CD4-positive, alpha-beta T cell treated with Interferon alpha-2 for 1 hour (primary cell): ENCODE results near the gene SNX32.

Experiments
- DNase-seq, 2 donors: peaks; one replicate each; pipeline ENCODE4 v3.0.0-alpha.2; 2020 to 2022

The SNX32 gene

GRCh38 chr11:65833297-65834030 lies at the start of gene SNX32:
SNX32 (plus strand) TSS chr11:65833963; CDS start chr11:65834066, 103 bp downstream.
- DNase-seq: peak; percentile 93 to 96

- no peak for DNase-seq
These were observed 48.3 kb upstream of the SNX32 start for GRCh38 chr11:65785319-65786007.

- peak in 1 of 2 donors; percentile 23 for DNase-seq
These were observed 47.6 kb upstream of the SNX32 start for GRCh38 chr11:65786008-65786785.

- DNase-seq: peak; percentile 33 to 59
These were observed 46.8 kb upstream of the SNX32 start, which contains the start of gene OVOL1 for GRCh38 chr11:65786786-65787636. OVOL1 (plus strand) TSS chr11:65787063; CDS start chr11:65787374, 311 bp downstream.

GRCh38 chr11:65787649-65788622 lies 45.8 kb upstream of the SNX32 start:
- no peak for DNase-seq

- no peak for DNase-seq
These were observed 44.9 kb upstream of the SNX32 start for GRCh38 chr11:65788821-65789220.

- no peak for DNase-seq
These were observed 44.3 kb upstream of the SNX32 start for GRCh38 chr11:65789230-65790103.

- no peak for DNase-seq
These were observed 43.5 kb upstream of the SNX32 start for GRCh38 chr11:65790104-65790901.

GRCh38 chr11:65790902-65791650 lies 42.7 kb upstream of the SNX32 start:
- DNase-seq: no peak

GRCh38 chr11:65791719-65792213 lies 42.0 kb upstream of the SNX32 start:
- peak in 1 of 2 donors; percentile 71 for DNase-seq

- DNase-seq: no peak
These were observed 41.3 kb upstream of the SNX32 start for GRCh38 chr11:65792456-65792855.

- no peak for DNase-seq
These were observed 40.6 kb upstream of the SNX32 start for GRCh38 chr11:65793144-65793581.

- DNase-seq: no peak
These were observed 40.0 kb upstream of the SNX32 start for GRCh38 chr11:65793625-65794400.

- DNase-seq: no peak
These were observed 38.9 kb upstream of the SNX32 start for GRCh38 chr11:65794570-65795510.

- DNase-seq: no peak
These were observed 36.8 kb upstream of the SNX32 start for GRCh38 chr11:65796726-65797601.
